GM19438 (cell line): ENCODE data around the gene ATP2B1.

Source experiments
- ATAC-seq: cut with Tn5 transposase; IDR thresholded peaks from one replicate; pipeline ENCODE4 v1.9.1; 2021; ENCODE audit warnings: low read depth; ENCODE audit not compliant: unreplicated experiment

Gene ATP2B1

GRCh38 chr12:89663577-89664357 is 44.9 kb downstream of the ATP2B1 start:
- peak; percentile 65 for ATAC-seq

- no peak for ATAC-seq
Observed at GRCh38 chr12:89662623-89663022, 46.0 kb downstream of the ATP2B1 start.

GRCh38 chr12:89661706-89662330 is 46.8 kb downstream of the ATP2B1 start:
- no peak for ATAC-seq

- ATAC-seq = no peak
Observed at GRCh38 chr12:89657739-89658138, 50.9 kb downstream of the ATP2B1 start.

- ATAC-seq = no peak
Observed at GRCh38 chr12:89657066-89657465, 51.6 kb downstream of the ATP2B1 start.

- ATAC-seq = no peak
Observed at GRCh38 chr12:89655841-89656240, 52.8 kb downstream of the ATP2B1 start.

- no peak for ATAC-seq
Observed at GRCh38 chr12:89651192-89651591, 57.4 kb downstream of the ATP2B1 start.

GRCh38 chr12:89650239-89650638 is 58.4 kb downstream of the ATP2B1 start:
- ATAC-seq = no peak

- no peak for ATAC-seq
Observed at GRCh38 chr12:89649820-89650219, 58.8 kb downstream of the ATP2B1 start.

GRCh38 chr12:89649139-89649538 is 59.5 kb downstream of the ATP2B1 start:
- no peak for ATAC-seq

GRCh38 chr12:89648211-89648930 is 60.3 kb downstream of the ATP2B1 start:
- ATAC-seq = no peak

GRCh38 chr12:89645434-89645833 is 63.2 kb downstream of the ATP2B1 start:
- no peak for ATAC-seq

GRCh38 chr12:89642959-89643358 is 65.7 kb downstream of the ATP2B1 start:
- ATAC-seq = no peak

- ATAC-seq = no peak
Observed at GRCh38 chr12:89636776-89637160, 71.9 kb downstream of the ATP2B1 start.

GRCh38 chr12:89636052-89636775 is 72.4 kb downstream of the ATP2B1 start:
- no peak for ATAC-seq

- no peak for ATAC-seq
Observed at GRCh38 chr12:89634508-89634907, 74.1 kb downstream of the ATP2B1 start.

- no peak for ATAC-seq
Observed at GRCh38 chr12:89632778-89633177, 75.9 kb downstream of the ATP2B1 start.

- ATAC-seq = no peak
Observed at GRCh38 chr12:89622115-89622514, 86.5 kb downstream of the ATP2B1 start.

- ATAC-seq = no peak
Observed at GRCh38 chr12:89621521-89621920, 87.1 kb downstream of the ATP2B1 start.

GRCh38 chr12:89619764-89620163 is 88.9 kb downstream of the ATP2B1 start:
- ATAC-seq = no peak
